HEK293 (cell line): ENCODE measurements around the gene RASA1.

Experiments
- CTCF ChIA-PET: fragments of 350-600 bp; formaldehyde crosslinking; extraction: SDS; loops from one replicate; lab custom pipeline; 2021; ENCODE audit warnings: antibody characterized with exemption; lab: Yijun Ruan, JAX
- POLR2A ChIA-PET: fragments of 300-600 bp; formaldehyde crosslinking; extraction: SDS; loops from one replicate; lab custom pipeline; 2020; ENCODE audit warnings: antibody characterized with exemption, inconsistent platforms; lab: Yijun Ruan, JAX
- H3K27ac ChIP-seq: fragments of 200-500 bp; sonication (Bioruptor generic); 2 replicates; pipeline ENCODE4 v1.5.1; 2014; ENCODE audit warnings: low read depth, low read length, control low read depth, inconsistent platforms; ENCODE audit errors: extremely low read depth
- H3K36me3 ChIP-seq, 2 experiments: fragments of 200-500 bp in 1 of 2; sonication (Bioruptor generic) in 1 of 2; 1 replicate in 1 of 2; 2 replicates in 1 of 2; pipeline ENCODE4 v1.5.1; 2014 to 2017; ENCODE audit warnings: inconsistent platforms in 2 of 2, low read length in 2 of 2; ENCODE audit not compliant: control insufficient read depth in 2 of 2, insufficient read depth in 1 of 2
- H3K4me1 ChIP-seq: fragments of 200-500 bp; sonication (Bioruptor generic); 2 replicates; pipeline ENCODE4 v1.5.1; 2014; ENCODE audit warnings: mild to moderate bottlenecking, low read length, inconsistent platforms; ENCODE audit not compliant: control insufficient read depth, insufficient read depth
- H3K4me3 ChIP-seq: 2 replicates; pipeline ENCODE4 v1.5.1; 2011; ENCODE audit warnings: low read depth, mild to moderate bottlenecking, control low read depth, low read length, moderate library complexity
- H3K9me3 ChIP-seq: fragments of 200-500 bp; sonication (Bioruptor generic); 2 replicates; pipeline ENCODE4 v1.5.1; 2014; ENCODE audit warnings: low read depth, low read length, inconsistent platforms; ENCODE audit not compliant: control insufficient read depth, insufficient read depth
- BCL11B ChIP-seq: fragments of 450-650 bp; formaldehyde crosslinking; IDR thresholded peaks from 2 replicates; pipeline ENCODE4 v1.5.1; 2016; ENCODE audit warnings: low read depth, missing biosample characterization, missing genetic modification characterization
- EGR2 ChIP-seq: fragments of 450-650 bp; formaldehyde crosslinking; IDR thresholded peaks from 2 replicates; pipeline ENCODE4 v1.5.1; 2016; ENCODE audit warnings: low read depth, missing biosample characterization, missing genetic modification characterization
- FEZF1 ChIP-seq: fragments of 450-650 bp; formaldehyde crosslinking; IDR thresholded peaks from 2 replicates; pipeline ENCODE4 v1.5.1; 2016; ENCODE audit warnings: missing biosample characterization, missing genetic modification characterization
- GLIS1 ChIP-seq: fragments of 450-650 bp; formaldehyde crosslinking; IDR thresholded peaks from 2 replicates; pipeline ENCODE4 v1.5.1; 2016; ENCODE audit warnings: missing biosample characterization, missing genetic modification characterization
- OSR2 ChIP-seq: fragments of 450-650 bp; formaldehyde crosslinking; IDR thresholded peaks from 2 replicates; pipeline ENCODE4 v1.5.1; 2016; ENCODE audit warnings: missing biosample characterization, missing genetic modification characterization
- ZBTB1 ChIP-seq: fragments of 450-650 bp; formaldehyde crosslinking; IDR thresholded peaks from 2 replicates; pipeline ENCODE4 v1.5.1; 2016; ENCODE audit warnings: missing biosample characterization, missing genetic modification characterization
- ZBTB17 ChIP-seq: fragments of 450-650 bp; formaldehyde crosslinking; IDR thresholded peaks from 2 replicates; pipeline ENCODE4 v1.5.1; 2016; ENCODE audit warnings: missing biosample characterization, missing genetic modification characterization
- ZFP37 ChIP-seq: fragments of 450-650 bp; formaldehyde crosslinking; IDR thresholded peaks from 2 replicates; pipeline ENCODE4 v1.5.1; 2016; ENCODE audit warnings: missing biosample characterization, missing genetic modification characterization
- ZNF10 ChIP-seq: fragments of 450-650 bp; formaldehyde crosslinking; IDR thresholded peaks from 2 replicates; pipeline ENCODE4 v1.5.1; 2017; ENCODE audit warnings: missing biosample characterization, missing genetic modification characterization
- ZNF184 ChIP-seq: fragments of 450-650 bp; IDR thresholded peaks from 2 replicates; pipeline ENCODE4 v1.5.1; 2018; ENCODE audit warnings: missing biosample characterization, mild to moderate bottlenecking, missing genetic modification characterization
- ZNF202 ChIP-seq: fragments of 450-650 bp; formaldehyde crosslinking; IDR thresholded peaks from 2 replicates; pipeline ENCODE4 v1.5.1; 2016; ENCODE audit warnings: missing biosample characterization, missing genetic modification characterization, borderline replicate concordance
- ZNF248 ChIP-seq: fragments of 450-650 bp; formaldehyde crosslinking; IDR thresholded peaks from 2 replicates; pipeline ENCODE4 v1.5.1; 2017; ENCODE audit warnings: missing biosample characterization, missing genetic modification characterization
- ZNF341 ChIP-seq: fragments of 450-650 bp; formaldehyde crosslinking; IDR thresholded peaks from 2 replicates; pipeline ENCODE4; 2016; ENCODE audit warnings: low read depth, missing biosample characterization, missing genetic modification characterization
- ZNF544 ChIP-seq: fragments of 450-650 bp; formaldehyde crosslinking; IDR thresholded peaks from 2 replicates; pipeline ENCODE4 v1.5.0; 2017; ENCODE audit warnings: missing biosample characterization, missing genetic modification characterization
- ZNF558 ChIP-seq: fragments of 450-650 bp; formaldehyde crosslinking; IDR thresholded peaks from 2 replicates; pipeline ENCODE4 v1.5.1; 2016; ENCODE audit warnings: missing biosample characterization, missing genetic modification characterization
- ZNF600 ChIP-seq: fragments of 450-650 bp; formaldehyde crosslinking; IDR thresholded peaks from 2 replicates; pipeline ENCODE4 v1.5.1; 2016; ENCODE audit warnings: missing biosample characterization, missing genetic modification characterization
- ZNF624 ChIP-seq: fragments of 450-650 bp; formaldehyde crosslinking; IDR thresholded peaks from 2 replicates; pipeline ENCODE4 v1.5.1; 2017; ENCODE audit warnings: missing biosample characterization, missing genetic modification characterization
- TF ChIP-seq, protein P1 (sequence below): fragments of 450-650 bp; formaldehyde crosslinking; IDR thresholded peaks from 2 replicates; pipeline ENCODE4 v1.5.1; 2016; ENCODE audit warnings: missing biosample characterization, missing genetic modification characterization
- TF ChIP-seq, protein P2 (sequence below): fragments of 450-650 bp; formaldehyde crosslinking; IDR thresholded peaks from 2 replicates; pipeline ENCODE4 v1.5.1; 2016; ENCODE audit warnings: missing biosample characterization, missing genetic modification characterization
- TF ChIP-seq, protein P3 (sequence below): fragments of 450-650 bp; formaldehyde crosslinking; IDR thresholded peaks from 2 replicates; pipeline ENCODE4 v1.5.1; 2016; ENCODE audit warnings: missing biosample characterization, missing genetic modification characterization
- TF ChIP-seq, protein P4 (sequence below): fragments of 450-650 bp; formaldehyde crosslinking; IDR thresholded peaks from 2 replicates; pipeline ENCODE4 v1.5.1; 2016; ENCODE audit warnings: missing biosample characterization, missing genetic modification characterization
- TF ChIP-seq, protein P5 (sequence below): fragments of 450-650 bp; formaldehyde crosslinking; conservative IDR thresholded peaks from 2 replicates; pipeline ENCODE4 v1.5.1; 2016; ENCODE audit warnings: low read depth, missing biosample characterization, missing genetic modification characterization
- TF ChIP-seq, protein P6 (sequence below): fragments of 450-650 bp; formaldehyde crosslinking; IDR thresholded peaks from 2 replicates; pipeline ENCODE4 v1.5.1; 2016; ENCODE audit warnings: missing biosample characterization, missing genetic modification characterization

RASA1 gene

DNA sequence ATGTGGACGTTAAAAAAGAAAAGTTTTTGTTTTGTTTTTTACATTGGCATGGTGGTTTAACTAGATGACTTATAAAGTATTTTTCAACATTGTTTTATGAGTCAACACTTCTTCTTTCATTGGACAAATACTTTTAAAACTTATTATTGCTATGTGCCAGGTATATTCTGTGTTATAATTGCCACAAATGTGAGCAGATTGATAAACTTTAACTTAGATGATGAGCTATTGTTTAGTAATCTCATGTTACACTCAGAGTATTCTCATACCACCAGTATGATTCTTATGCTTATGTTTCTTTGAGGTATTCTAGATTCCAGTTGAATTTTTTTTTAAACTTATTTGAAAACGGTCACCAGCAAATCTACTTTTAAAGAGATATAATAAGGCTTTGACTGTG is 60.3 kb downstream of the RASA1 start (continued):
- TF ChIP-seq ZNF624 (tag by site-specific recombination) (no peak), ZBTB1 (tag by site-specific recombination) (no peak), ZNF10 (tag by site-specific recombination) (no peak), ZNF341 (tag by site-specific recombination) (no peak), BCL11B (tag by site-specific recombination) (no peak), ZNF202 (tag by site-specific recombination) (no peak), ZNF248 (tag by site-specific recombination) (no peak)
- TF ChIP-seq, protein P1, sequence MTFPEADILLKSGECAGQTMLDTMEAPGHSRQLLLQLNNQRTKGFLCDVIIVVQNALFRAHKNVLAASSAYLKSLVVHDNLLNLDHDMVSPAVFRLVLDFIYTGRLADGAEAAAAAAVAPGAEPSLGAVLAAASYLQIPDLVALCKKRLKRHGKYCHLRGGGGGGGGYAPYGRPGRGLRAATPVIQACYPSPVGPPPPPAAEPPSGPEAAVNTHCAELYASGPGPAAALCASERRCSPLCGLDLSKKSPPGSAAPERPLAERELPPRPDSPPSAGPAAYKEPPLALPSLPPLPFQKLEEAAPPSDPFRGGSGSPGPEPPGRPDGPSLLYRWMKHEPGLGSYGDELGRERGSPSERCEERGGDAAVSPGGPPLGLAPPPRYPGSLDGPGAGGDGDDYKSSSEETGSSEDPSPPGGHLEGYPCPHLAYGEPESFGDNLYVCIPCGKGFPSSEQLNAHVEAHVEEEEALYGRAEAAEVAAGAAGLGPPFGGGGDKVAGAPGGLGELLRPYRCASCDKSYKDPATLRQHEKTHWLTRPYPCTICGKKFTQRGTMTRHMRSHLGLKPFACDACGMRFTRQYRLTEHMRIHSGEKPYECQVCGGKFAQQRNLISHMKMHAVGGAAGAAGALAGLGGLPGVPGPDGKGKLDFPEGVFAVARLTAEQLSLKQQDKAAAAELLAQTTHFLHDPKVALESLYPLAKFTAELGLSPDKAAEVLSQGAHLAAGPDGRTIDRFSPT (tag by site-specific recombination): no peak

DNA sequence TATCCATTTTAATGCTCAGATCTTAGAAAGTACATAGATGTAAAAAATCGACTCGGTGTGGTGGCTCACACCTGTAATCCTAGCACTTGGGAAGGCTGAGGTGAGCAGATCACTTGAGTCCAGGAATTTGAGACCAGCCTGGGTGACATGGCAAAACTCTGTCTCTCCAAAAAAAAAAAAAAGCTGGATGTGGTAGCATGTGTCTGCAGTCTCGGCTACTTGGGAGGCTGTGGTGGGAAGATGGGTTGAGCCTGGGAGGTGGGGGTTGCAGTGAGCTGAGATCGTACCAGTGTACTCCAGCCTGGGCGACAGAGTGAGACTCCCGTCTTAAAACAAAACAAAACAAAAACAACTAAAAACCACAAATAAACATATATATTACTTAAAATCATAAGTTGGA is 61.4 kb downstream of the RASA1 start:
- ChIA-PET POLR2A (no interaction called here), CTCF (interaction anchor here (0.7 kb wide), 1 partner anchor 199 kb away, joined by 3 read pairs; no protein-coding TSS in a partner anchor)
- no peak overlapping the region for H3K4me3 ChIP-seq
- peaks cover 6% of the 10 kb centered on the region for H3K4me1 ChIP-seq
- no peak overlapping the region for H3K27ac ChIP-seq
- no peaks in the 10 kb centered on the region for H3K9me3 ChIP-seq
- peaks cover 0 to 2% of the 10 kb centered on the region in 2 experiments; a peak in 1 of 3 replicates for H3K36me3 ChIP-seq
- no peak for TF ChIP-seq ZNF600 (tag by site-specific recombination)
- TF ChIP-seq OSR2 (tag by site-specific recombination): peak; percentile 79
- TF ChIP-seq ZNF558 (tag by site-specific recombination): no peak
- no peak for TF ChIP-seq ZFP37 (tag by site-specific recombination)
- TF ChIP-seq, protein P2, sequence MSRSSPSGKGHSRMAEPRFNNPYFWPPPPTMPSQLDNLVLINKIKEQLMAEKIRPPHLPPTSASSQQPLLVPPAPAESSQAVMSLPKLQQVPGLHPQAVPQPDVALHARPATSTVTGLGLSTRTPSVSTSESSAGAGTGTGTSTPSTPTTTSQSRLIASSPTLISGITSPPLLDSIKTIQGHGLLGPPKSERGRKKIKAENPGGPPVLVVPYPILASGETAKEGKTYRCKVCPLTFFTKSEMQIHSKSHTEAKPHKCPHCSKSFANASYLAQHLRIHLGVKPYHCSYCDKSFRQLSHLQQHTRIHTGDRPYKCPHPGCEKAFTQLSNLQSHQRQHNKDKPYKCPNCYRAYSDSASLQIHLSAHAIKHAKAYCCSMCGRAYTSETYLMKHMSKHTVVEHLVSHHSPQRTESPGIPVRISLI: peak; percentile 57; the same call in 1 of the 2 replicates
- TF ChIP-seq ZNF202 (tag by site-specific recombination): no peak
- peak; percentile 64 for TF ChIP-seq GLIS1 (tag by site-specific recombination)
- TF ChIP-seq EGR2 (tag by site-specific recombination): no peak
- no peak for TF ChIP-seq ZNF544 (tag by site-specific recombination)
- TF ChIP-seq, protein P3, sequence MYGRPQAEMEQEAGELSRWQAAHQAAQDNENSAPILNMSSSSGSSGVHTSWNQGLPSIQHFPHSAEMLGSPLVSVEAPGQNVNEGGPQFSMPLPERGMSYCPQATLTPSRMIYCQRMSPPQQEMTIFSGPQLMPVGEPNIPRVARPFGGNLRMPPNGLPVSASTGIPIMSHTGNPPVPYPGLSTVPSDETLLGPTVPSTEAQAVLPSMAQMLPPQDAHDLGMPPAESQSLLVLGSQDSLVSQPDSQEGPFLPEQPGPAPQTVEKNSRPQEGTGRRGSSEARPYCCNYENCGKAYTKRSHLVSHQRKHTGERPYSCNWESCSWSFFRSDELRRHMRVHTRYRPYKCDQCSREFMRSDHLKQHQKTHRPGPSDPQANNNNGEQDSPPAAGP (tag by site-specific recombination): no peak
- TF ChIP-seq ZBTB17 (tag by site-specific recombination): no peak
- TF ChIP-seq, protein P4, sequence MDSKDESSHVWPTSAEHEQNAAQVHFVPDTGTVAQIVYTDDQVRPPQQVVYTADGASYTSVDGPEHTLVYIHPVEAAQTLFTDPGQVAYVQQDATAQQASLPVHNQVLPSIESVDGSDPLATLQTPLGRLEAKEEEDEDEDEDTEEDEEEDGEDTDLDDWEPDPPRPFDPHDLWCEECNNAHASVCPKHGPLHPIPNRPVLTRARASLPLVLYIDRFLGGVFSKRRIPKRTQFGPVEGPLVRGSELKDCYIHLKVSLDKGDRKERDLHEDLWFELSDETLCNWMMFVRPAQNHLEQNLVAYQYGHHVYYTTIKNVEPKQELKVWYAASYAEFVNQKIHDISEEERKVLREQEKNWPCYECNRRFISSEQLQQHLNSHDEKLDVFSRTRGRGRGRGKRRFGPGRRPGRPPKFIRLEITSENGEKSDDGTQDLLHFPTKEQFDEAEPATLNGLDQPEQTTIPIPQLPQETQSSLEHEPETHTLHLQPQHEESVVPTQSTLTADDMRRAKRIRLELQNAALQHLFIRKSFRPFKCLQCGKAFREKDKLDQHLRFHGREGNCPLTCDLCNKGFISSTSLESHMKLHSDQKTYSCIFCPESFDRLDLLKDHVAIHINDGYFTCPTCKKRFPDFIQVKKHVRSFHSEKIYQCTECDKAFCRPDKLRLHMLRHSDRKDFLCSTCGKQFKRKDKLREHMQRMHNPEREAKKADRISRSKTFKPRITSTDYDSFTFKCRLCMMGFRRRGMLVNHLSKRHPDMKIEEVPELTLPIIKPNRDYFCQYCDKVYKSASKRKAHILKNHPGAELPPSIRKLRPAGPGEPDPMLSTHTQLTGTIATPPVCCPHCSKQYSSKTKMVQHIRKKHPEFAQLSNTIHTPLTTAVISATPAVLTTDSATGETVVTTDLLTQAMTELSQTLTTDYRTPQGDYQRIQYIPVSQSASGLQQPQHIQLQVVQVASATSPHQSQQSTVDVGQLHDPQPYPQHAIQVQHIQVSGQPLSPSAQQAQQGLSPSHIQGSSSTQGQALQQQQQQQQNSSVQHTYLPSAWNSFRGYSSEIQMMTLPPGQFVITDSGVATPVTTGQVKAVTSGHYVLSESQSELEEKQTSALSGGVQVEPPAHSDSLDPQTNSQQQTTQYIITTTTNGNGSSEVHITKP (tag by site-specific recombination): peak; percentile 60; the same call in 1 of the 2 replicates
- TF ChIP-seq, protein P5, sequence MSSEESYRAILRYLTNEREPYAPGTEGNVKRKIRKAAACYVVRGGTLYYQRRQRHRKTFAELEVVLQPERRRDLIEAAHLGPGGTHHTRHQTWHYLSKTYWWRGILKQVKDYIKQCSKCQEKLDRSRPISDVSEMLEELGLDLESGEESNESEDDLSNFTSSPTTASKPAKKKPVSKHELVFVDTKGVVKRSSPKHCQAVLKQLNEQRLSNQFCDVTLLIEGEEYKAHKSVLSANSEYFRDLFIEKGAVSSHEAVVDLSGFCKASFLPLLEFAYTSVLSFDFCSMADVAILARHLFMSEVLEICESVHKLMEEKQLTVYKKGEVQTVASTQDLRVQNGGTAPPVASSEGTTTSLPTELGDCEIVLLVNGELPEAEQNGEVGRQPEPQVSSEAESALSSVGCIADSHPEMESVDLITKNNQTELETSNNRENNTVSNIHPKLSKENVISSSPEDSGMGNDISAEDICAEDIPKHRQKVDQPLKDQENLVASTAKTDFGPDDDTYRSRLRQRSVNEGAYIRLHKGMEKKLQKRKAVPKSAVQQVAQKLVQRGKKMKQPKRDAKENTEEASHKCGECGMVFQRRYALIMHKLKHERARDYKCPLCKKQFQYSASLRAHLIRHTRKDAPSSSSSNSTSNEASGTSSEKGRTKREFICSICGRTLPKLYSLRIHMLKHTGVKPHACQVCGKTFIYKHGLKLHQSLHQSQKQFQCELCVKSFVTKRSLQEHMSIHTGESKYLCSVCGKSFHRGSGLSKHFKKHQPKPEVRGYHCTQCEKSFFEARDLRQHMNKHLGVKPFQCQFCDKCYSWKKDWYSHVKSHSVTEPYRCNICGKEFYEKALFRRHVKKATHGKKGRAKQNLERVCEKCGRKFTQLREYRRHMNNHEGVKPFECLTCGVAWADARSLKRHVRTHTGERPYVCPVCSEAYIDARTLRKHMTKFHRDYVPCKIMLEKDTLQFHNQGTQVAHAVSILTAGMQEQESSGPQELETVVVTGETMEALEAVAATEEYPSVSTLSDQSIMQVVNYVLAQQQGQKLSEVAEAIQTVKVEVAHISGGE: no peak
- TF ChIP-seq ZNF184 (tag by site-specific recombination): no peak
- TF ChIP-seq, protein P6, sequence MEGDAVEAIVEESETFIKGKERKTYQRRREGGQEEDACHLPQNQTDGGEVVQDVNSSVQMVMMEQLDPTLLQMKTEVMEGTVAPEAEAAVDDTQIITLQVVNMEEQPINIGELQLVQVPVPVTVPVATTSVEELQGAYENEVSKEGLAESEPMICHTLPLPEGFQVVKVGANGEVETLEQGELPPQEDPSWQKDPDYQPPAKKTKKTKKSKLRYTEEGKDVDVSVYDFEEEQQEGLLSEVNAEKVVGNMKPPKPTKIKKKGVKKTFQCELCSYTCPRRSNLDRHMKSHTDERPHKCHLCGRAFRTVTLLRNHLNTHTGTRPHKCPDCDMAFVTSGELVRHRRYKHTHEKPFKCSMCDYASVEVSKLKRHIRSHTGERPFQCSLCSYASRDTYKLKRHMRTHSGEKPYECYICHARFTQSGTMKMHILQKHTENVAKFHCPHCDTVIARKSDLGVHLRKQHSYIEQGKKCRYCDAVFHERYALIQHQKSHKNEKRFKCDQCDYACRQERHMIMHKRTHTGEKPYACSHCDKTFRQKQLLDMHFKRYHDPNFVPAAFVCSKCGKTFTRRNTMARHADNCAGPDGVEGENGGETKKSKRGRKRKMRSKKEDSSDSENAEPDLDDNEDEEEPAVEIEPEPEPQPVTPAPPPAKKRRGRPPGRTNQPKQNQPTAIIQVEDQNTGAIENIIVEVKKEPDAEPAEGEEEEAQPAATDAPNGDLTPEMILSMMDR: no peak
- TF ChIP-seq FEZF1 (tag by site-specific recombination): no peak
